HCT116 (cell line): ENCODE data around the gene GPHN. TPM values are rescaled to one million over a fixed set of nuclear protein-coding genes. Genes with fewer than 3 reads are reported as not detected.

Experiments used
- ATAC-seq: fragments of 200-7000 bp; cut with Tn5 transposase; 2 replicates; pipeline ENCODE4 v1.9.1; 2020; ENCODE audit warnings: mild to moderate bottlenecking, moderate library complexity
- BruUV-seq: library from RNA; stranded (reverse); fragments of 400-500 nt; replicated peaks from 2 replicates; lab custom pipeline; 2021; lab: Mats Ljungman, UMichigan
- CTCF ChIA-PET: fragments of 300-600 bp; sonication (Branson Sonifier 250); formaldehyde crosslinking; loops from one replicate; lab custom pipeline; 2021; ENCODE audit warnings: antibody characterized with exemption; lab: Charles Lee
- POLR2A ChIA-PET: fragments of 300-600, 350-600 bp; sonication (Branson Sonifier 250); formaldehyde crosslinking; loops from one replicate; lab custom pipeline; 2021; ENCODE audit warnings: antibody characterized with exemption; lab: Charles Lee
- RAD21 ChIA-PET, 2 experiments: fragments of 300-600 bp; sonication (Branson Sonifier 250); formaldehyde crosslinking; loops; one replicate each; lab custom pipeline; 2023; ENCODE audit warnings: low total read pairs in 2 of 2; ENCODE audit not compliant: uncharacterized antibody in 2 of 2, unreplicated experiment in 2 of 2, low non-redundant PET in 1 of 2; lab: Charles Lee
- DNase-seq: peaks from one replicate; pipeline ENCODE4 v3.0.0-alpha.2; 2010; ENCODE audit warnings: low read depth, low spot score
- H2AFZ ChIP-seq: fragments of 200-600 bp; shearing (Covaris generic), sonication (generic); 2 replicates; pipeline ENCODE4 v1.6.1; 2017; ENCODE audit warnings: low read depth, mixed run types, mixed read lengths, antibody characterized with exemption, low read length; ENCODE audit not compliant: poor library complexity, severe bottlenecking
- H3K27ac ChIP-seq: 2 replicates; pipeline ENCODE4 v1.5.1; 2012; ENCODE audit warnings: low read depth, low read length
- H3K27me3 ChIP-seq: fragments of 200-600 bp; sonication (generic); 2 replicates; pipeline ENCODE4 v1.6.1; 2016; ENCODE audit warnings: mixed run types, low read length, mixed read lengths; ENCODE audit not compliant: insufficient read depth
- H3K36me3 ChIP-seq, 2 experiments: fragments of 200-500 bp in 1 of 2; fragments of 200-600 bp in 1 of 2; sonication (Bioruptor generic) in 1 of 2; sonication (generic) in 1 of 2; 2 replicates each; pipeline versions ENCODE4 v1.5.1 to v1.6.1; 2014 to 2016; ENCODE audit warnings: low read length in 2 of 2, inconsistent platforms in 1 of 2, mixed read lengths in 1 of 2, mixed run types in 1 of 2; ENCODE audit not compliant: insufficient read depth in 2 of 2, control insufficient read depth in 1 of 2
- H3K4me1 ChIP-seq, 2 experiments: fragments of 200-600 bp in 1 of 2; sonication (generic) in 1 of 2; 2 replicates each; pipeline versions ENCODE4 v1.5.1 to v1.6.1; 2012 to 2017; ENCODE audit warnings: low read length in 2 of 2, inconsistent platforms in 1 of 2, mild to moderate bottlenecking in 1 of 2, mixed read lengths in 1 of 2, mixed run types in 1 of 2, moderate library complexity in 1 of 2; ENCODE audit not compliant: insufficient read depth in 2 of 2, control insufficient read depth in 1 of 2
- H3K4me2 ChIP-seq: fragments of 200-600 bp; sonication (generic); 2 replicates; pipeline ENCODE4 v1.6.1; 2017; ENCODE audit warnings: mixed run types, low read length, mixed read lengths
- H3K4me3 ChIP-seq, 2 experiments: fragments of 200-600 bp in 1 of 2; sonication (generic) in 1 of 2; replicated peaks in 1 of 2; 2 replicates each; pipeline ENCODE4 v1.5.1; 2011 to 2016; ENCODE audit warnings: low read length in 2 of 2, control low read depth in 1 of 2, low read depth in 1 of 2, mild to moderate bottlenecking in 1 of 2, mixed read lengths in 1 of 2, mixed run types in 1 of 2
- H3K79me2 ChIP-seq: fragments of 200-600 bp; sonication (generic); 2 replicates; pipeline ENCODE4 v1.6.1; 2017; ENCODE audit warnings: mild to moderate bottlenecking, mixed run types, low read length, moderate library complexity, mixed read lengths; ENCODE audit not compliant: insufficient read depth
- H3K9ac ChIP-seq: fragments of 200-600 bp; sonication (generic); 2 replicates; pipeline ENCODE4 v1.6.1; 2016; ENCODE audit warnings: low read length, mixed read lengths
- H3K9me2 ChIP-seq: fragments of 200-600 bp; sonication (generic), shearing (Covaris generic); 2 replicates; pipeline ENCODE4 v1.6.1; 2017; ENCODE audit warnings: mixed run types, mild to moderate bottlenecking, moderate library complexity; ENCODE audit not compliant: insufficient read depth
- H3K9me3 ChIP-seq, 2 experiments: fragments of 200-500 bp in 1 of 2; fragments of 200-600 bp in 1 of 2; sonication (Bioruptor generic) in 1 of 2; sonication (generic) in 1 of 2; 2 replicates each; pipeline ENCODE4 v1.6.1; 2014 to 2017; ENCODE audit warnings: low read length in 2 of 2, mixed read lengths in 2 of 2, inconsistent platforms in 1 of 2, low read depth in 1 of 2, mild to moderate bottlenecking in 1 of 2, mixed run types in 1 of 2, moderate library complexity in 1 of 2; ENCODE audit not compliant: control insufficient read depth in 1 of 2, insufficient read depth in 1 of 2
- H4K20me1 ChIP-seq: fragments of 200-600 bp; sonication (generic), shearing (Covaris generic); 2 replicates; pipeline ENCODE4 v1.6.1; 2017; ENCODE audit warnings: mixed run types, mild to moderate bottlenecking, moderate library complexity; ENCODE audit not compliant: insufficient read depth
- ELF1 ChIP-seq: IDR thresholded peaks from 2 replicates; pipeline ENCODE4 v1.6.1; 2012; ENCODE audit warnings: low read depth, borderline replicate concordance
- JUND ChIP-seq: IDR thresholded peaks from 2 replicates; pipeline ENCODE4 v1.6.1; 2012
- SIN3A ChIP-seq: IDR thresholded peaks from 2 replicates; pipeline ENCODE4 v1.6.1; 2012; ENCODE audit warnings: low read depth
- TCF7L2 ChIP-seq: IDR thresholded peaks from 2 replicates; pipeline ENCODE4 v1.7.0; 2011; ENCODE audit warnings: borderline replicate concordance, inconsistent platforms; ENCODE audit not compliant: insufficient read depth, insufficient read length; ENCODE audit errors: extremely low read depth
- ZBTB33 ChIP-seq: IDR thresholded peaks from 2 replicates; pipeline ENCODE4 v1.6.1; 2011; ENCODE audit warnings: mild to moderate bottlenecking, low read length, moderate library complexity; ENCODE audit not compliant: insufficient replicate concordance; ENCODE audit errors: extremely low read depth
- ZFX ChIP-seq: fragments of 450-650 bp; IDR thresholded peaks from 2 replicates; pipeline ENCODE4 v1.6.1; 2017
- intact Hi-C: fragments of 100-400 bp; cut with micrococcal nuclease; formaldehyde crosslinking; loops from 2 replicates; pipeline ENCODE4 v1.10.0; 2022
- total RNA-seq: library from RNA; stranded (reverse); gene quantifications from one replicate; pipeline ENCODE4 v1.2.1, GENCODE V29; 2021; ENCODE audit not compliant: unreplicated experiment
- TF ChIP-seq, protein P1 (sequence below): IDR thresholded peaks from 2 replicates; pipeline ENCODE4 v1.6.1; 2012
- TF ChIP-seq, protein P2 (sequence below): IDR thresholded peaks from 2 replicates; pipeline ENCODE4 v1.6.1; 2012; ENCODE audit warnings: low read depth

The GPHN gene
- total RNA-seq, 1 experiment from 2014 or later = 43.8 TPM

DNA sequence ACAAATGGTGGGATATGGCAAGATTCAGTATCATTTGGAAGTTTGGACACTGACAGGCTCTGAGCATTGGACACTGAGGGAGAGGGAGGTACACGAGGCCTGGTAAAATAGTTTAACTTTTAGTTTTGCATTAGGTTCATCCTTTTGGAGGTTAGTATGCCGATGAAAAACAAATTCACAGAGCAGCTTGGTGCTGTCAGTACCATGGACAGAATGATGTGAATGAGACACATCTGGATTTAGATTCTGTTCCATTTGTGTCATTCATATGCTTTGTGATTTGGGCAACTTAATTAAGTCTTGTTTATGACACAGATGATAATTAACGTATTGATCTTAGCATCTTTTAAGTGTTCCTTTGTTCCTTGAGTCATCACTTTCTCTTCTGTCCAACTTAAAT lies 33.7 kb downstream of the GPHN start:
- DNase-seq = no peak
- ChIA-PET RAD21 (no interaction called here), CTCF (no interaction called here), POLR2A (no interaction called here)
- no peaks in the 10 kb centered on the region for H3K9me3 ChIP-seq
- ATAC-seq = no peak
- peaks cover 69% of the 10 kb centered on the region for H3K79me2 ChIP-seq
- H2AFZ ChIP-seq = no peak overlapping the region
- intact Hi-C loops = no loop called here
- H3K27ac ChIP-seq = no peak overlapping the region
- no peak overlapping the region for H3K4me3 ChIP-seq
- no peaks in the 10 kb centered on the region for H3K4me1 ChIP-seq
- TF ChIP-seq ZFX (no peak), JUND (no peak), TCF7L2 (no peak), ELF1 (no peak), SIN3A (no peak), ZBTB33 (no peak)
- TF ChIP-seq, protein P1, sequence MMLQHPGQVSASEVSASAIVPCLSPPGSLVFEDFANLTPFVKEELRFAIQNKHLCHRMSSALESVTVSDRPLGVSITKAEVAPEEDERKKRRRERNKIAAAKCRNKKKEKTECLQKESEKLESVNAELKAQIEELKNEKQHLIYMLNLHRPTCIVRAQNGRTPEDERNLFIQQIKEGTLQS = no peak
- TF ChIP-seq, protein P2, sequence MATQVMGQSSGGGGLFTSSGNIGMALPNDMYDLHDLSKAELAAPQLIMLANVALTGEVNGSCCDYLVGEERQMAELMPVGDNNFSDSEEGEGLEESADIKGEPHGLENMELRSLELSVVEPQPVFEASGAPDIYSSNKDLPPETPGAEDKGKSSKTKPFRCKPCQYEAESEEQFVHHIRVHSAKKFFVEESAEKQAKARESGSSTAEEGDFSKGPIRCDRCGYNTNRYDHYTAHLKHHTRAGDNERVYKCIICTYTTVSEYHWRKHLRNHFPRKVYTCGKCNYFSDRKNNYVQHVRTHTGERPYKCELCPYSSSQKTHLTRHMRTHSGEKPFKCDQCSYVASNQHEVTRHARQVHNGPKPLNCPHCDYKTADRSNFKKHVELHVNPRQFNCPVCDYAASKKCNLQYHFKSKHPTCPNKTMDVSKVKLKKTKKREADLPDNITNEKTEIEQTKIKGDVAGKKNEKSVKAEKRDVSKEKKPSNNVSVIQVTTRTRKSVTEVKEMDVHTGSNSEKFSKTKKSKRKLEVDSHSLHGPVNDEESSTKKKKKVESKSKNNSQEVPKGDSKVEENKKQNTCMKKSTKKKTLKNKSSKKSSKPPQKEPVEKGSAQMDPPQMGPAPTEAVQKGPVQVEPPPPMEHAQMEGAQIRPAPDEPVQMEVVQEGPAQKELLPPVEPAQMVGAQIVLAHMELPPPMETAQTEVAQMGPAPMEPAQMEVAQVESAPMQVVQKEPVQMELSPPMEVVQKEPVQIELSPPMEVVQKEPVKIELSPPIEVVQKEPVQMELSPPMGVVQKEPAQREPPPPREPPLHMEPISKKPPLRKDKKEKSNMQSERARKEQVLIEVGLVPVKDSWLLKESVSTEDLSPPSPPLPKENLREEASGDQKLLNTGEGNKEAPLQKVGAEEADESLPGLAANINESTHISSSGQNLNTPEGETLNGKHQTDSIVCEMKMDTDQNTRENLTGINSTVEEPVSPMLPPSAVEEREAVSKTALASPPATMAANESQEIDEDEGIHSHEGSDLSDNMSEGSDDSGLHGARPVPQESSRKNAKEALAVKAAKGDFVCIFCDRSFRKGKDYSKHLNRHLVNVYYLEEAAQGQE = peak; percentile 24; the same call in 1 of the 2 replicates
- no peaks in the 10 kb centered on the region for H3K36me3 ChIP-seq
- no peaks in the 10 kb centered on the region for H3K9me2 ChIP-seq
- no peak overlapping the region for H3K9ac ChIP-seq
- H3K4me2 ChIP-seq = no peak overlapping the region
- peaks cover 9% of the 10 kb centered on the region; the same call in 1 of the 2 replicates for H4K20me1 ChIP-seq
- no peaks in the 10 kb centered on the region for H3K27me3 ChIP-seq
- BruUV-seq = no TSS peak
